NCI-H526 (cell line): ENCODE data around the gene CDH5.

Experiments used
- DNase-seq, 2 experiments: peaks; one replicate each; lab custom pipeline; 2025; lab: John Stamatoyannopoulos, UW

The CDH5 gene

GRCh38 chr16:66390346-66391108 lies 24.0 kb downstream of the CDH5 start:
- DNase-seq: no peak

GRCh38 chr16:66391726-66392670 lies 25.5 kb downstream of the CDH5 start:
- no peak for DNase-seq

GRCh38 chr16:66395806-66396555 lies 29.5 kb downstream of the CDH5 start:
- DNase-seq: no peak

- no peak for DNase-seq
Measured at GRCh38 chr16:66397736-66398433, 31.4 kb downstream of the CDH5 start.

- DNase-seq: no peak
Measured at GRCh38 chr16:66399031-66399430, 32.5 kb downstream of the CDH5 start.

- peak; percentile 7 to 27 for DNase-seq
Measured at GRCh38 chr16:66399930-66400329, 33.4 kb downstream of the CDH5 start.

- DNase-seq: peak in 1 of 2 experiments; percentile 2
Measured at GRCh38 chr16:66400503-66401380, 34.3 kb downstream of the CDH5 start.

GRCh38 chr16:66401610-66402009 lies 35.1 kb downstream of the CDH5 start:
- no peak for DNase-seq

- DNase-seq: no peak
Measured at GRCh38 chr16:66402166-66402565, 35.7 kb downstream of the CDH5 start.

GRCh38 chr16:66402591-66403230 lies 36.2 kb downstream of the CDH5 start:
- no peak for DNase-seq

- DNase-seq: no peak
Measured at GRCh38 chr16:66403531-66404145, 37.1 kb downstream of the CDH5 start.

- no peak for DNase-seq
Measured at GRCh38 chr16:66405057-66405783, 38.7 kb downstream of the CDH5 start.

- peak in 1 of 2 experiments; percentile 69 for DNase-seq
Measured at GRCh38 chr16:66406534-66407221, 40.2 kb downstream of the CDH5 start.

- peak; percentile 61 to 74 for DNase-seq
Measured at GRCh38 chr16:66408163-66409048, 41.9 kb downstream of the CDH5 start.

- DNase-seq: no peak
Measured at GRCh38 chr16:66409156-66409555, 42.7 kb downstream of the CDH5 start.

GRCh38 chr16:66412182-66412581 lies 45.7 kb downstream of the CDH5 start:
- no peak for DNase-seq

GRCh38 chr16:66414891-66415290 lies 48.4 kb downstream of the CDH5 start:
- DNase-seq: no peak
